ENCODE results near the gene MYOZ3. TPM values are rescaled to one million over a fixed set of nuclear protein-coding genes. Genes with fewer than 3 reads are reported as not detected.
A peak's percentile ranks its signal among the peaks of the same experiment; 100 is the strongest.

The MYOZ3 gene
- total and polyA plus RNA-seq, 10 donors, result 0.04 to 1.2 (median 0.32) TPM; not detected in 1

- WGBS, 5 donors, result 77 to 90% (median 81%) methylated on average over 6 of the region's 6 CpGs
- Histone ChIP-seq H3K27ac (peak overlapping the region in 3 of 8 donors; percentile 86 to 89 (median 88)), H3K4me3 (no peak overlapping the region), H3K4me1 (peaks cover 10 to 88% (median 48%) of the 10 kb centered on the region in 6 donors), H3K36me3 (peaks cover 0 to 5% (median 0%) of the 10 kb centered on the region in 6 donors), H3K9me3 (no peaks in the 10 kb centered on the region), H3K27me3 (replicated peaks in 1 of 7) (no peaks in the 10 kb centered on the region)
- no peak for DNase-seq
- intact Hi-C loops (cut with DNase I; ENCODE audit: low total_unique reads), result no loop called here
- no peak for TF ChIP-seq POLR2AphosphoS5 (IDR thresholded peaks at IDR 0.05)
- TF ChIP-seq CTCF (IDR thresholded peaks at IDR 0.05 in 8 of 11, conservative IDR thresholded peaks at IDR 0.05 in 3 of 11), result no peak
- no peak for TF ChIP-seq POLR2A (IDR thresholded peaks at IDR 0.05)
Observed at GRCh38 chr5:150636391-150637244, 24.4 kb upstream of the MYOZ3 start.

GRCh38 chr5:150637245-150638052, 23.6 kb upstream of the MYOZ3 start:
- peaks cover 0 to 5% (median 0%) of the 10 kb centered on the region in 6 donors for H3K36me3 ChIP-seq
- peak overlapping the region in 5 of 8 donors; percentile 83 to 89 (median 86) for H3K27ac ChIP-seq
- H3K27me3 ChIP-seq (replicated peaks in 1 of 7), result no peaks in the 10 kb centered on the region
- H3K4me3 ChIP-seq, result no peak overlapping the region
- no peak for DNase-seq
- 38 to 45% (median 42%) methylated on average over 21 of the region's 21 CpGs for WGBS, 5 donors
- peaks cover 10 to 88% (median 45%) of the 10 kb centered on the region in 6 donors for H3K4me1 ChIP-seq
- intact Hi-C loops (cut with DNase I; ENCODE audit: low total_unique reads), result no loop called here
- H3K9me3 ChIP-seq, result no peaks in the 10 kb centered on the region
- TF ChIP-seq CTCF (IDR thresholded peaks at IDR 0.05 in 8 of 11, conservative IDR thresholded peaks at IDR 0.05 in 3 of 11) (no peak), POLR2A (IDR thresholded peaks at IDR 0.05) (no peak), POLR2AphosphoS5 (IDR thresholded peaks at IDR 0.05) (peak in 1 of 3 donors; percentile 20)

- H3K36me3 ChIP-seq, result peaks cover 0 to 5% (median 0%) of the 10 kb centered on the region in 6 donors
- peak overlapping the region in 5 of 8 donors; percentile 83 to 89 (median 86) for H3K27ac ChIP-seq
- intact Hi-C loops (cut with DNase I; ENCODE audit: low total_unique reads), result no loop called here
- H3K27me3 ChIP-seq (replicated peaks in 1 of 7), result no peaks in the 10 kb centered on the region
- DNase-seq, result no peak
- H3K4me3 ChIP-seq, result no peak overlapping the region
- TF ChIP-seq CTCF (IDR thresholded peaks at IDR 0.05 in 8 of 11, conservative IDR thresholded peaks at IDR 0.05 in 3 of 11) (no peak), POLR2A (IDR thresholded peaks at IDR 0.05) (no peak), POLR2AphosphoS5 (IDR thresholded peaks at IDR 0.05) (no peak)
- H3K9me3 ChIP-seq, result no peaks in the 10 kb centered on the region
- peaks cover 14 to 88% (median 46%) of the 10 kb centered on the region in 6 donors for H3K4me1 ChIP-seq
- 19 to 50% (median 32%) methylated on average over 1 of the region's 1 CpG for WGBS, 5 donors
Observed at GRCh38 chr5:150638053-150638444, 23.0 kb upstream of the MYOZ3 start.

Data from spleen (tissue), 11 donors.